Glomerular endothelial cell (primary cell): ENCODE measurements around the gene SOS1. TPM values are rescaled to one million over a fixed set of nuclear protein-coding genes. Genes with fewer than 3 reads are reported as not detected.
"Not testable (repeated sequence)": the region's sequence is repeated elsewhere in the genome, so short reads cannot be mapped to it uniquely, and the experiment has no call there.

Experiments used
- DNase-seq: peaks from one replicate; pipeline ENCODE4 v3.0.0-alpha.2; 2011; ENCODE audit warnings: low read depth, low spot score; ENCODE audit errors: extremely low read depth
- total RNA-seq: library from RNA; depleted of rRNA; stranded (reverse); fragments of >200 nt; gene quantifications from 2 replicates; pipeline ENCODE4 v1.2.3, GENCODE V29; 2015

Gene SOS1
- total RNA-seq, 1 donor from 2014 or later = 21.0 TPM

DNA sequence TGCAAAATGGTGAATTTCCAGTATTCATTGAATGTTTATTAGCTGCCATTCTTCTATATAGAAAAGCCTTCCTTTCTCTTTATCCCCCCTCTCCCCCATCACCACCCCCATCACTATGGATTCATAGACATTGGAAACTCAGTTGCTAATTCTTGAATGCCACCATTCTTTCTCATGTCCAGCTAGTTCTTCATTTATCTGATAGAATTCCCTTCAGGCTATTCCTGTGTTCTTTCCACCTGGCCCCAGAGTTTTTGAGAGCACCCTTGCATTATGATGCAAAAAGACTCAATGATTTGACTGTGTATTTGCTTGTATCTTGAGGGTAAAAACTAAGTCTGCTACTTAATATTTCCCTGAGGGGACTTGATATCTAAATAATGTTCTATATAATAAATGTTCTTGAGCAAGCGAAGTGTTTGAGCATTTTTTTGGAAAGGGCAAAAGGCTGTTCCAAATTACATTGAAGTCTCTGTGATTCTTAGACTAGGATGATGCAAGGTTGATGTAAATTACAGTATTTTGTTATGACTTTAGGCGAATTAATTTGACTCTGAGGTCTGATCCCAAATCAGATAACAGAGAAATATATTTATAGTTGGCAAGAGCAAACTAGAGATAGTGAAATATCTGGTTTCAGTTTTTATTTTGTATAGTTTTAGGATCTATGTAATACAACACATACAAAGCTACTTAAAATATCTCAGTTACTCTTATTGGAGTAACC, 18.8 kb upstream of the SOS1 start:
- DNase-seq = no peak

DNA sequence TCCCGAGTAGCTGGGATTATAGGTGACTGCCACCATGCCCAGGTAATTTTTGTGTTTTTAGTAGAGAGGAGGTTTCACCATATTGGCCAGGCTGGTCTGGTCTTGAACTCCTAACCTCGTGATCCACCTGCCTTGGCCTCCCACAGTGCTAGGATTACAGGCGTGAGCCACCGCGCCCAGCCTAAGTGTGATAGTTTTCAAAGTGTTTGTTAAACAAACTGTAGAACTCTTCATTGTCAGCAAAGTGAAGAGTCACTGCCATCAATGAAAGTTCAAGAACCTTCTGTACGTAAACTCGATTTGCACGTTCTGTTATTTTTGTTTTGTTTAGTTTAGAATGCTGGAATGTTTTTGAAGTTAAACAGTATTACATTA, 18.0 kb upstream of the SOS1 start:
- DNase-seq = no peak

GRCh38 chr2:39138187-39138836, 17.5 kb upstream of the SOS1 start:
- not testable (repeated sequence) for DNase-seq

GRCh38 chr2:39136799-39137198, 15.9 kb upstream of the SOS1 start:
- no peak for DNase-seq

DNA sequence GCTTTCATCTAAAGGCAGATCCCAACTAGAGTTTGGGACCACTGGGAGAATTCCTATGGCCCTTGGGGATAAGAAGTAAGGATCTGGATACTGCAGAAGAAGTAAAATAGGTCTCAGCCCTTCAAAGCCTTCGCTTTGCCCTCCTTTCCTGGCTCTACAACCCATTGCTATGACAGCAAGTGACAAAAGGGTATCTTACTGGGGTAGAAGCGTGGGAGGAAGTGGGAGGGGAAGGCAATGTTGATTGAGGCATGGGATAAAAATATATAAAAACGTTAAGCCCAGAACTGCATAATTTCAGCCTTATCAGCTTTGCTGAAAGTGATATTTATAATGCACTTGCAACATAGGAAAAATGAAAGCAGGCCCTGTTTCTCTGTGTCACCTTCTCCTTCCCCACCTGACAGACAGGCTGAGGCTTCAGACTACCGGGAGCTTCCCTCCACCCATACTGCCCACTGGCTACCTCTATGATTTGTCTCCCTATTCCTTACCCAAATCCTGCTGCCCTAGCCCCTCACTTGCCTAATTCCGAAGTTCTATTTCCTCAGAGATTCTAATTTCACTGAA, 14.9 kb upstream of the SOS1 start:
- no peak for DNase-seq

DNA sequence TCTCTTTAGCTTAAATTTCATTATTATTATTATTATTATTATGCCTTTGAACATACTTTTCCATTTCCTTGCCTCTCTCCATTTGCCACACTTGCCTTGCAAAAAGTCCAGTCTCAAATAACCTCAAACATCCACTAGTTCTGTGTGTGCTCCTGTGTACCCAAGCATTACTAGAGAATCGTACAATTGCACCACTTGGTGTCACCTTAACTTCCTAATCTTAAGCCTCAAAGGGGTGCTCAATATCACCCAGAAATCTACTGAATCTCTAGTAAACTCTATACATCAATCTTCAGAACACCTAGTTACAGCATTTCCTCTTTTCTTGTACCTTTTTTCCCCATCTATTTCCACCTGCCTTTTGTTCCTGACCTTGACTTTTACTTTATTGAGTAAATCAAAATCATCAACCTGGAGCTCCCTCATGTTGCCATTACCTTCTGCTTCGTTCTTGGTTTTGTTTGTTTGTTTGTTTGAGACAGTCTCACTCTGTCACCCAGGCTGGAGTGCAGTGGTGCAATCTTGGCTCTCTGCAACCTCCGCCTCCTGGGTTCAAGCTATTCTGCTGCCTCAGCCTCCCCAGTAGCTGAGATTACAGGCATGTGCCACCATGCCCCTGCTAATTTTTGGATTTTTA, 12.5 kb upstream of the SOS1 start:
- DNase-seq = no peak

- no peak for DNase-seq
These were observed 8.1 kb upstream of the SOS1 start for GRCh38 chr2:39128919-39129391.

- no peak for DNase-seq
These were observed 7.1 kb upstream of the SOS1 start for GRCh38 chr2:39127973-39128372.

GRCh38 chr2:39124746-39125057, 3.9 kb upstream of the SOS1 start:
- no peak for DNase-seq

DNA sequence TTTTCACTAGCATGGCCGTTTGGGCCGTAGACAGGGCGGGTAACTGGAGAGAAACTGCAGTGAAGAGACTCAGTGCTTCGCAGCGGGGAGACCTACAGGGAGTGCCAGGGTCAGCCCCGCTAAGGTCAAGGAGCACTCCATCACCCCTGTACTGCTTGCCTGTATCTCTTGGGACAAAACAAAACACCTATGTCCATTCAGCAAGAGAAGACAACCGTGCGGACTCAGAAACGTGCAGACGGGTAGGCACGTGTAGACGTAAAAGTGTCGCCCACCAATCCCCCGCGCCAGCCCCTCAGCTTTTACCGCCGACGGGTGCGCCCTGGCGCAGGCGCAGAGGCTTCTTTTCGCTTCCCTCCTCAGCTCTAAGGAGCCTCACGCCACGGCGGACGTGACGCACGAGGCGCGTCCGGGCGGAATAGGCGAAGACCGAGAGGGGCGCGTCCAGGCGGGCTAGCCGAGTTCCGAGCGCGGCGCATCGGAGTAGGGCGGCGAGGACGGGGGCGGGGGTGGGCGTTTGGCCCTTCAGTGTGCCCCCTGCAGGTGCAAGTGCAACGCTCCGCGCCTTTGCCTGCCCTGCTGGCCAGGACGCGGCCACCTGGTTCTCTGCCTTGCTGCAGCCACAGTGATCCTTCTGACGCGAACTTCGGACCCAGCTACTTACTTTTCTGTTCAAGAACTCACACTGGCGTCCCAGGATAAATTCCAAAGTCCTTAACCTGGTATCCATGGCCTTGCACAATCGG, 3.3 kb upstream of the SOS1 start:
- no peak for DNase-seq

DNA sequence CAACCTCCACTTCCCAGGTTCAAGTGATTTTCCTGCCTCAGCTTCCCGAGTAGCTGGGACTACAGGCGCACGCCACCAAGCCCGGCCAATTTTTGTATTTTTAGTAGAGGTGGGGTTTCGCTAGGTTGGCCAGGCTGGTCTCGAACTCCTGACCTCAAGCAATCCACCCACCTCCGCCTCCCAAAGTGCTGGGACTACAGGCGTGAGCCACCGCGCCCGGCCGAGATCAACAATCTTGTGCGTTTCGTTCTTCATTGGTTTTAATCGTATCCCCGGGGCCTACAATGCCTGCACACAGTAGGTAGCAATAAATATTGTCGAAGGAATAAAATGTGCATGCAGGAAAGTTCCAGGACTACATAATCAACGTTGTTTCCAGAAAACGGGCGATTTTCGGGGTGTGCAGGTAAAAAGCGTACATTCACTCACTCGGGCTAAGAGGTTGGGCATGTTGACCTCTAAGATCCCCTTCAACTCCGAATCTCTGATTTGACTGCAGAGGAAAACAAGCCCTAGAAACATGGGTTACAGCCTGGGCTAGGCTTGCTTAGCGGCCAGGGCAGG, 2.7 kb upstream of the SOS1 start:
- no peak for DNase-seq

GRCh38 chr2:39121523-39122063, 742 bp upstream of the SOS1 start:
- no peak for DNase-seq

GRCh38 chr2:39120521-39120770, 405 bp downstream of the SOS1 start:
- no peak for DNase-seq

GRCh38 chr2:39119732-39120520, 925 bp downstream of the SOS1 start:
- no peak for DNase-seq

GRCh38 chr2:39118786-39119499, 1.9 kb downstream of the SOS1 start:
- DNase-seq = no peak

- no peak for DNase-seq
These were observed 5.3 kb downstream of the SOS1 start for GRCh38 chr2:39115556-39115955.

DNA sequence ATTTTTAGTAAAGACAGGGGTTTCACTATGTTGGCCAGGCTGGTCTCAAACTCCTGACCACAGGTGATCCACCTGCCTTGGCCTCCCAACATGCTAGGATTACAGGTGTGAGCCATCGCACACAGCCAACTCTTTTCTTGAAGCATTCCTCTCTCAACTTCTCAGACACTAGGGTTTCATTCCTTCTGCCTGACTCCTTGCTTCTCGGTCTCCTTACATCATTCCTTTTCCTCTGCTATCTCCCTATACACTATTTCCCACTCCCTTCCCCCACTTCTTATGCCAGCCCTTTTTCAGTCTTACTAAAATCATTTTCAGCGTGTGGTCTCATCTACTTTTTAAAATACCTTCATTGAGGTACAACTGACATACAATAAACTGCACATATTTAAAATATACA, 6.1 kb downstream of the SOS1 start:
- no peak for DNase-seq

- no peak for DNase-seq
These were observed 11.3 kb downstream of the SOS1 start for GRCh38 chr2:39109537-39109936.

GRCh38 chr2:39108377-39108776, 12.5 kb downstream of the SOS1 start:
- DNase-seq = no peak
